ENCODE data around the gene FYB2.

The FYB2 gene

DNA sequence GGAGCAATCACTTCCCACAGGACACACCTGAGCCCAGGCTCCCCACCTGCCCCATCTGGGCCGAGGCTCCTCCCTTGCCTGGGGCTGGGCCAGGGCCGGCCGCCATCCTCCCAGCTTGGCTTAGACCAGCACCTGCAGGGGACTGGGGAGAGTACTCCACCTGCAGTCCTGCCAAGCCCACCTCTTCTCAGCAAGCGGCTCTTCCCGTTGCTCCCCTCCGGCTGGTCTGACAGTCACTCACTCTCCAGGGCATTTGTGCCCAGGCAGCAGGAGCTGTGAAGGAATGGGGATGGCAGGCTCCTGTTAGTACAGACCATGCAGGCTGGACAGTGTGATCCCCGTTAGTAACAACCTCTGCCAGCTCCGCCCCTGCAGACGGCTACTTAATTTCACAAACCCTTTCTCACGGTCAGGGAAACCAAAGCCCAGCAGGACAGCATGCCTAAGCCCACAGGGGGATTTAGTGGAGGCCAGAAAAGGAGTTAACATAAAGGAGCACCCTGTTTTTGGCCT is at the start of gene FYB2:
FYB2 (minus strand) TSS at position 18 of the 513 bp plus-strand sequence. CDS start 114 bp downstream, outside the sequence.
- no peak for DNase-seq

DNA sequence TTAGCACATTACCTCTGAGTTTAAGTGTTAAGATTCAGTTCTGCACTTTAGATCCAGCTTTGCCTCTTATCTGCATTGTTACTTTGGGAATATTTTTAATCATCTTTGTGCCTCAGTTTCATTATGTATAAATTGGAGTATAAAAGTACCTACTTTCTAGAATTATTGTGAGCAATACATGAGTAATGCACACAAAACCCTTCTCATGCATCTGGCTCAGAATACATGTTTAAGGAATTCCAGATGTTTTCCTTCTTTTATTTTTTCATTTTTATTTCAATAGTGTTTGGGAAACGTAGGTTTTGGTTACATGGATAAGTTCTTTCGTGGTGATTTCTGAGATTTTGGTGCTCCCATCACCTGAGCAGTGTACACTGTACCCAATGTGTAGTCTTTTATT is 49.6 kb upstream of the FYB2 start:
- no peak for DNase-seq

- DNase-seq = no peak
Measured at GRCh38 chr1:56867491-56867890, 48.3 kb upstream of the FYB2 start.

DNA sequence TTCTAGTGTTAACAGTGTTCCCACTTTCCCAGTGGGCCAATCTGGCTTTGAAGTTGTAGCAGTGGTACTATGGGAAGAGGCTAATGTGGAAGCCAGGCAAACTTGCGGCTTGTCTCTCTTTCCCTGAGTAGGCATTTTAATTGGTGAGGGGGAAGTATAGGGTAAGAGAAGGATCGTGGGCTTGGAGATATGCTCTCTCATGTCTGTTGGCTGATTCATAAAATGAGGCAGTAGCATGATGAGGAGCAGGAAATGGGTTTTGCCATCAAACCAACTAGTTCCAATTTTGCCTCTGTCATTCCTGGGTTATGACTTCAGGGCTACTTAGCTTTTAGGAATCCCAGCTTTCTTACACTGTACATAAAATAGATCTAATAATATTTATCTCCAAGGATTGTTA is 47.5 kb upstream of the FYB2 start:
- DNase-seq = no peak

GRCh38 chr1:56864430-56864829 is 45.2 kb upstream of the FYB2 start:
- no peak for DNase-seq

- no peak for DNase-seq
Measured at GRCh38 chr1:56863265-56863992, 44.2 kb upstream of the FYB2 start.

DNA sequence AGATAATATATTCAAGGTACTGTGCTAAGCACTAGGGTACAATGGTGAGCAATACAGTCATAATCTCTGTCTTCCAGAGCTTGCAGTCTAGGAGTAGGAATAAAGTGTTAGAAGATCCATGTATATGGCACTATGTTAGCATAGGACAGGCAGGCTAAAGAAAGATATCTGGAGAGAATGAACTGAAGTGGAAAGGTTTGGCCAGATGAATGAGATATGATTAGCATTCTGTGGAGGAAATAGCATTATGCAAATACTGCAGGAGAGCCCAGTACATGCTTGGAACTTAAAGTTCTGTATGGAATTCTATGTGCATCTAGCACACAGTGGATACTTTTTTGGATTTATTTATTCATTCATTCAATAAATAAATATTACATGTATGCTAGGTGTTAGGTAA is 40.1 kb upstream of the FYB2 start:
- DNase-seq = no peak

DNA sequence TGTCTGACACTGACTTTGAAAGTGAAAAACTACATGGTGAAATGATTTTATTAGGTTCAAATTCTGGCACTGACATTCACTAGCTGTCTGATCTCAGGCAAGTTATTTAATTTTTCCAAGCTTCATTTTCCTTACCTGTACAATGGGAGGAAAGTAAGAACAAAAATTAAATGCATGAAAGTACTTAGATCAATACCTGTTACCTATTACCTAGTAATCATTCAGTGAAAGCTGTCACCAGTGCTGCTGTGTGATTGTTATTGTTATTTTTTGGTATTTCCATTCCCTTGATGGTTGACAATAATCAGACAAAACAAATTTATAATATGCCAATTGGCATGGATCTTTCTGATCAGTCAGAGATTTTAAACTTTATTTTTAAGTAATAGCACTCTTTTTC is 37.0 kb upstream of the FYB2 start:
- DNase-seq = no peak

DNA sequence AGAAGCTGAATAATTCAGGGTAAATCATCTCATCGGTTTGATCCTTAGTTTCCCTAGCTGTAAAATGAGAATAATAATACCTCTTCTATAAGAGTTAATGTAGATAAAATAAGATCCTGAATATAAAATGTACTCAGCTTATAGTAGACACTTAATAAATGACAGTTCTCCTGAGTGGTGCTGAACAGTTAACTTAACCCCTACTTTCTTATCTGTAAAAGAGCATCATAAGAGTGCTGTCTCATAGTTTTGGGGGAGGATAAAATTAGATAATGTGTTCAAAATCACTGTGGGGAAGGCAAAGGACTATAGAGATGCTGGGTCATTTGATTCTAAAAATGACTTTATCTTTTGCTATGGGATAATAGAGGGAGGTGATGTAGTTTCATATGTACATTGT is 36.0 kb upstream of the FYB2 start:
- no peak for DNase-seq

GRCh38 chr1:56854521-56855099 is 35.4 kb upstream of the FYB2 start, which contains the start of gene C8A:
Gene C8A, plus strand, starts transcription at chr1:56854797. Its CDS starts 105 bp downstream, at chr1:56854902.
- DNase-seq = no peak

- no peak for DNase-seq
Measured at GRCh38 chr1:56852476-56852875, 33.3 kb upstream of the FYB2 start.

DNA sequence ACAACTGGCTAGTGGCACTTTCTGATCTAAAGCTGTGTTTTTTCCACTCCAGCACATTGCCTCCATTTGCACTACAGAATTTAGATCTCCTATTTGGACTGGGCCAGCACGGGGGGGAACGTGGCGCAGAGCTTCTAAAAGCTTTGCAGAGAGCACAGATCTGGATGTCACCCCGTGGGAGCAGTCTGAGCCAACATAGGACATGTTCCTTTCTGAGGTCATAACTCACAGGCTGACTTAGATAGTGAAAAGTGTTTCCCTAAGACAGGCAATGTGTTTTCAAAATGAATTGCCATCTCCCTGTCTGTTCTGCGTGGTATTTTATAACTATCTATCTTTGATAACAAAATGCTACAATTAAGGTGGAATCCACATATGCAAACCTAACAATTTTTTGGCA is 31.7 kb upstream of the FYB2 start:
- DNase-seq = no peak

DNA sequence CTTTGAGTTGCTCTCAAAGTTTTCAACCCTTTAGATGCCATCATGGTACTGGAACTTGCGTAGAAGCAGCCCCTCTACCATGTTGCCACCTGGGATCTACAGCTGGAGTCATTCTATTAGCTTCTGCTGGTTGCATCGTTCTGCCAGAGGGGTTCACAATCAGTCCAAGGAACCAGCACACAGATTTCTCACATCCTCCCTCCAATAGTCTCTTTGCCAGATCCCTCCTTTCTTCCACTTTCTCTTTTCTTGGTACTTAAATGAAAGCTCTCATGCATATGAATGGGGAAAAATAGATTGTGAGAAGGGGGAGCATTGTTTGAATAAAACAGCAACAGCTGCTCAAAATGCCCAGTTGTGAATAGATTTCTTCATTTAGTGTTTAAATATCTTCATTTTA is 31.2 kb upstream of the FYB2 start:
- DNase-seq = no peak

DNA sequence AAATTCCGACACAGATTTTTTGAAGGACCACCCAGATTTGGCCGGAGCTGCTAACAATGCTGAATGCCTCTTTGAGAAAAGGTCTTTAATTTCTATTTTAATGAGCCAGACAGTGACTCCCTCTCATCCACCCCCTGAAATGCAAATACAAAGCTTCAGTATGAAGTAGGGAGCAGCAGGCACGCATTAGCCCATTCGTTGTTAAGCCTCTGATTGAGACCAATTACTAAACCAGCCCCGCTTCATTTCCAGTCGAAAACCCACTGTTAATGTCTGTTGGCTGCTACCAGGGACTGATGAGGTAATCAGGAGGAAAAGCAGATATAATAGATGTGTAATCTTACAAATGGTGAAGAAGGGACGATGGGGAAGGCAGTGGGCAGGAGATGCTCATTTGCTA is 30.5 kb upstream of the FYB2 start:
- no peak for DNase-seq

DNA sequence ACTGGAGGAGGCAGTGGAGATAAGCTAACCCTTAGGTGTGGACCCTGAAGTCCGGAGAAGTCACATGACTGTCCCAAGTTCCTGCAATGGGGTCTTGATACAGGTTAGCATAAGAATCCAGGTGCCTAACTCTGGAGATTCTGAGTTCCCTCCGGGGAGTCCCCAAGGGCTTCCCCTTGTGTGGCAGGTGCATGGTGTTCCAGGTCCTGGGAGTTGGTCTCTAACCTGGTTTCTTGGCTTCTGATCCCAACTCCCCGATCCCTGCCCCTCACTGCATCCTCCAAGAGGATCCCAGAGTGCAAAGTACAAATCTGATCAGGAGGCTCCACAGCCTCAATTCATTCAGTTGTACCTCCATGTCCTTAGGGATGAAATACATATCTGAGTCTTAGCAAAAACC is 26.1 kb upstream of the FYB2 start:
- no peak for DNase-seq

DNA sequence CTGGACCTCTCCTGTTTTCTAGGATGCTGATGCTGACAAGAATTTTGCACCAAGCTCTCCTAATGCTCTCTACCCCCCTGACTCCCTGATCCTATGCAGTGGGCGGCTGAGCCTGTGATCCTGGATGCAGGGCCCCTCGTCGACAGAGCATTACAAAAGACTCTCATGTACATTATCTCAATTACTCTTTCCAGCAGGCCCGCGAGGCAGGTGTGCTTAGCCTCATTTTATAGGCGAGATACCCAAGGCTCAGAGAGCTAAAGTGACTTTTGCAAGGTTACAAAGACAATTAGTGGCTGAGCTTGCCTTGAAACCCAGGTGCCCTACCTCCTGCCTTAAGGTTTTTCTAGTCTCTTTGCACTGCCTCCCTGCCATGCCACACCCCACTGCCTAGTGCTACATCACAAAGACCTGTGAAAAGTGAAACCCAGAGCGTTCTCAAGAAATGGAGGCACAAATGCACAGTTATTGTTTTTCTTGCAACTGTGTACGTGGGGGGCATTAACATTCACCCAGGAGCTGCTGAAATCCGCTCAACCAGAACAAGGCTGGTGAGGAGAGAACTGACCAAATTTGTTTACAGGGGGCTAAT is 25.4 kb upstream of the FYB2 start:
- DNase-seq = no peak

DNA sequence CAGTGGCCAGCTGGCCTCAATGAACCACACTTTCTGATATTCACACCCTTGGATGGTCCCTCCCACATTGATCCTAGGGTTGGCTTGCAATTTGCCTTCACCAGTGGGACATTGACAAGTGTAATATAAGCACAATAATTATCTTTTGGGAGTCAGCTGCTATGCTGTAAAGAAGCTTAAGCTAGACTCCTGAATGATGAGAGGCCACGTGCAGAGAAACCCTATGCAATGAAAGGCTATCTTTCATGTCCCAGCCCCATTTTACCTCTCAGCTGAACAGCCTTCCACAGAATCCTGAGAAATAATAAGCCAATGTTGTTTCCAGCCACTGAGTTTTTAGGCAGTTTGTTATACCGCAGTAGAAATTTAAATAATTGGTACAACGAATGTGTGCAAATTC is 24.3 kb upstream of the FYB2 start:
- no peak for DNase-seq

GRCh38 chr1:56838759-56839158 is 19.6 kb upstream of the FYB2 start:
- DNase-seq = no peak

DNA sequence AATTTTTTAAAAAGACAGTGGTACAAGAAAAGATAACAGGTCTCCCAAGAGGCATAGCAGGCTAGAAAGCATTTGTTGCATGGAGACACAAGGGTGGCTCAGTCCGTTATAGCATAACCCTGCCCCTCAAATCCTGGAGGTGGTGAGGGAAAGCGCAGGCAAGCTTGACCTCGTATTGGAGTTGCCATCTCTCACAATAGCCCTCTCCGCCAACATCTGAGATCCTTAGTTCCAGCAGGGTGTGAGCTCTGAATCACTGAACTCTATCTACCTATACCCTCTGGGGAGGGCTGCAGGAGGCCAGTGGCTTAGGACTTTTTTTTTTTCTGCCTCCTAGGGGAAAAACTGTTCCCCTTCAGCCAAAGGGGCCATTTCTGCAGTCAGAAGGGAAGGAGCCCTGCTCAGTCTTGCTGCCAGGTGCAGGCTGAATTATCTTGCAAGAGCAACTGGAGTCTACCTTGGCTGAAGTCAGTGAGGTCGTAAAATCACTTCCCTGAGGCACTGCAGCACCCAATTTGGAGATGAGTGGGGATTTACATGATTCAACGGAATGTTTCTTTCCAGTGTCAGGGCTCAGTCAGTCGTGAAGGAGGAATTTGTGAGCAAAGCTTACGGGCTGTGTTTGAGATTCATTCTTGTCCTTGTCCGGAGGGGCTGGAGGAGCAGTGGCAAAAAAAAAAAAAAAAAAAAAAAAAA is 18.2 kb upstream of the FYB2 start:
- no peak for DNase-seq

- no peak for DNase-seq
Measured at GRCh38 chr1:56836359-56836758, 17.2 kb upstream of the FYB2 start.

DNA sequence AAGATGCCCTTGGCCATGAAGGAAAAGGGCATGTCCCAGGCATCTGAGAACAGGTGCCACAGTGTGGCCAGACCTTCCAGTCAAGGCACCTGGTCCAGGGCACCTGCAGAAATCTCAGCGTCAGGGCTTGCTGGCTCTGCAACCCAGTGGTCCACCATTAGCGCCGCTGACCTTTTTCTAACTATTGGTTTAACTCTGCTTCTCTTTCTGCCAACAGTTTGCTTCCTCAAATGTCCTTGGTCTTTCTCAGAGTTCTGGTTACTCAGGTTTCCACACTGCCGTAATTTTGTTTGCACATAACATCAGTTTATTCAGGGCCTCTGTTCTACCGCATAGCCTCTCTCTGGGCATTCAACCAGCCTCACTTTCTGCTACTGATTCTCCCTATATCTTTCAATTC is 16.5 kb upstream of the FYB2 start:
- no peak for DNase-seq

DNA sequence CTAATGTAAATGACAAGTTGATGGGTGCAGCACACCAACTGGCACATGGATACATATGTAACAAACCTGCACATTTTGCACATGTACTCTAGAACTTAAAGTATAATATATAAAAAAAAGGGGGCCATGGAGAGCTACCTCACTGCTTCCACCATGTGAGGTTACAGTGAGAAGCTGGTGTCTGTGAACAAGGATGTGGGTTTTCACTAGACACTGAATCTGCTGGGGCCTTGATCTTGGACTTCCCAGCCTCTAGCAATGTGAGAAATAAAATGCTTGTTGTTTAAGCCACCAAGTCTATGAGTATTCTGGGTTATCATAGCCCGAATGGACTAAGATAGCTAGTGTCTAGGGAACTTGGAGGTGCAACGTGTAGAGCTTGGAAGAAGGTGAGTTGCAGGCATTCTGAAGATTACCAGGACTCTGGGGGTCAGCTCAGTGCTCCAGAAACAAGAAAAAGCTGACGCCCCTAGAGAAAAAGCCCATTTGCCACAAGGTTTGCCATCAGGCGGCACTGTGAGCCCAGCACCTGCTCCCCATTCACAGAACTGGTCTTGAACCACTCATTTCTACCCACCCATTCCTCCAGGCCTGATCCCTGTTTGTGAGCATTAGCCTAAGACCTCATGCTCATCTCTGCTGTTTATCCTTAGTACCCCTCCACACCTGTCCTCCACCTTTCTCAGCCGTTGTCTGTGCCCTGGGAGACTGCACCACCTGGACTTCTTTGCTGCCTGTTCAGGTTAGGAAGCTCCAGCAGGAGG is 15.1 kb upstream of the FYB2 start:
- DNase-seq = no peak

DNA sequence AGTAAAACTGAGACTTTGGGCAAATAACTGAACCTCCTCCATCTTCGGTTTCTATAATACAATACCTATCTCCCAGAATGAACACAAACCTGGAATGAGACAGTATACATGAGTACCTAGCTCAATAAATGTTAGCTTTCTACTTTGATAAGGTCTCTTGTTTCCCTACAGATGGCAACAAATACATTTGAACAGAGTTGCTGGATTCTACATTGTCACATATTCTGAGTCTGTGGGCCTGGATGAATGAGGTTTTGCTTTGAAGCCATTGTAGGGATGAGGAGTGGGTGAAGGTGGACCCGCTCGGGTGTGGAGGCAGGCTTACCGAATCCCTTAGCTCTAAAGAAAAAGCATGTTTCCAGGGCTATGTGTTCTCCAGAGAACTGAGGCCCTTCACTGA is 13.9 kb upstream of the FYB2 start:
- DNase-seq = no peak

Measured in CD4-positive, alpha-beta T cell treated with Interferon alpha-2 for 1 hour (primary cell).